A172 (cell line): ENCODE data around the gene BEX3. TPM values are rescaled to one million over a fixed set of nuclear protein-coding genes. Genes with fewer than 3 reads are reported as not detected.
"Not testable (repeated sequence)": the region's sequence is repeated elsewhere in the genome, so short reads cannot be mapped to it uniquely, and the experiment has no call there.

Experiments
- DNase-seq: peaks from one replicate; pipeline ENCODE4 v3.0.0-alpha.2; 2015; ENCODE audit warnings: low spot score
- total RNA-seq: library from RNA; depleted of rRNA; stranded (reverse); fragments of >200 nt; shearing (Covaris generic); gene quantifications from 2 replicates; pipeline ENCODE4 v1.2.3, GENCODE V29; 2014

The BEX3 gene
- total RNA-seq, 1 experiment from 2014 or later: 187 TPM

GRCh38 chrX:103382877-103383276 is 6.5 kb downstream of the BEX3 start:
- no peak for DNase-seq

GRCh38 chrX:103384672-103385071 is 8.3 kb downstream of the BEX3 start:
- DNase-seq: no peak

- DNase-seq: not testable (repeated sequence)
Observed at GRCh38 chrX:103385283-103385830, 9.0 kb downstream of the BEX3 start.

GRCh38 chrX:103386332-103386731 is 10.0 kb downstream of the BEX3 start:
- no peak for DNase-seq

GRCh38 chrX:103393487-103393886 is 17.1 kb downstream of the BEX3 start:
- DNase-seq: no peak

- DNase-seq: peak; percentile 32
Observed at GRCh38 chrX:103396186-103396585, 19.8 kb downstream of the BEX3 start.

GRCh38 chrX:103396660-103397059 is 20.3 kb downstream of the BEX3 start:
- DNase-seq: no peak

GRCh38 chrX:103397707-103398106 is 21.4 kb downstream of the BEX3 start:
- DNase-seq: no peak

GRCh38 chrX:103398421-103398864 is 22.1 kb downstream of the BEX3 start:
- peak; percentile 66 for DNase-seq

GRCh38 chrX:103399744-103400143 is 23.4 kb downstream of the BEX3 start:
- no peak for DNase-seq

GRCh38 chrX:103400931-103401330 is 24.6 kb downstream of the BEX3 start:
- DNase-seq: no peak

- peak; percentile 53 for DNase-seq
Observed at GRCh38 chrX:103404231-103405008, 28.1 kb downstream of the BEX3 start.

GRCh38 chrX:103405009-103405333 is 28.6 kb downstream of the BEX3 start:
- no peak for DNase-seq

- no peak for DNase-seq
Observed at GRCh38 chrX:103406256-103406655, 29.9 kb downstream of the BEX3 start.

- DNase-seq: no peak
Observed at GRCh38 chrX:103407776-103408175, 31.4 kb downstream of the BEX3 start.

- not testable (repeated sequence) for DNase-seq
Observed at GRCh38 chrX:103411721-103412120, 35.4 kb downstream of the BEX3 start.

GRCh38 chrX:103413705-103414387 is 37.5 kb downstream of the BEX3 start:
- no peak for DNase-seq

- DNase-seq: no peak
Observed at GRCh38 chrX:103414561-103414960, 38.2 kb downstream of the BEX3 start.

- no peak for DNase-seq
Observed at GRCh38 chrX:103415068-103415467, 38.7 kb downstream of the BEX3 start.

- DNase-seq: no peak
Observed at GRCh38 chrX:103415528-103415927, 39.2 kb downstream of the BEX3 start.

GRCh38 chrX:103417370-103417769 is 41.0 kb downstream of the BEX3 start:
- no peak for DNase-seq

GRCh38 chrX:103417933-103418332 is 41.6 kb downstream of the BEX3 start:
- DNase-seq: no peak

GRCh38 chrX:103418811-103419340 is 42.5 kb downstream of the BEX3 start:
- no peak for DNase-seq
